T-helper 9 cell (primary cell): ENCODE data around the gene INPP1.
"Not testable (repeated sequence)": the region's sequence is repeated elsewhere in the genome, so short reads cannot be mapped to it uniquely, and the experiment has no call there.

Experiments used
- DNase-seq: peaks from one replicate; pipeline ENCODE4 v3.0.0-alpha.2; 2020

The INPP1 gene

DNA sequence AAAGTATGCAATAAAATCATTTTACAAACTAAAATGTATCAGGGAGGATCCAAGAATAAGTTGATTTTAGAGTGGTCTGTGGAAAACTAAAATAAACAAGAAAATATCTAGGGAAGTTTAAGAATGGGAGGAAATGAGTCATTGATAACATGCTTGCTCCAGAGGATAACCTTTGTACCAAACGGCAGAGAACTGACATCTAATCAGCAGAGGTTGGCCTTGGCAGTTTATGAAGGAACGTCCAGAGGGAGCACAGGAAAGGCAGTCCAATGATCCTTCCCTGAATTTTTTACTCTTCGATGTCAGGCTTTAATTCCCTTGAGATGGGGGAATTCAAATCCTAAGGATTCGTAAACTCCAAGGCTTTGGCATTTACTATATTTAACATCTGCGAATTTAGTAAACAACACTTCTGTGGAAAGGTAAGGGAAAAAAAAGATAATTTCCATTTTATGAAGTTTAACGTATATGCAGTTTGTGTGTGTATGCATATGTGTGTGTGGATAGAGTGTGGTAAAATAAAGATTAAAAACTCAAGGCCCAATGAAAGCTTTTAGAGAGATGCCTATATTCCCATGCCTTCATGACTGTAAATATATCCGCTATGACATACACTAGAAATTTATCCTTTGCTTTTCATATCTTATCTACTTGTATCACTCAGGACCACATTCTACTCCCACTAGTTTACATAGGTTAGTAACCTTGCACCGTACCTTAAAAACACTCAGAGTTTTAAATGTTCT, 8.7 kb upstream of the INPP1 start:
- DNase-seq = no peak

GRCh38 chr2:190335225-190335559, 8.2 kb upstream of the INPP1 start:
- DNase-seq = no peak

- DNase-seq = not testable (repeated sequence)
These were observed 7.8 kb upstream of the INPP1 start for GRCh38 chr2:190335584-190335983.

- DNase-seq = no peak
These were observed 7.0 kb upstream of the INPP1 start for GRCh38 chr2:190336420-190336819.

GRCh38 chr2:190338453-190338852, 4.9 kb upstream of the INPP1 start:
- no peak for DNase-seq

DNA sequence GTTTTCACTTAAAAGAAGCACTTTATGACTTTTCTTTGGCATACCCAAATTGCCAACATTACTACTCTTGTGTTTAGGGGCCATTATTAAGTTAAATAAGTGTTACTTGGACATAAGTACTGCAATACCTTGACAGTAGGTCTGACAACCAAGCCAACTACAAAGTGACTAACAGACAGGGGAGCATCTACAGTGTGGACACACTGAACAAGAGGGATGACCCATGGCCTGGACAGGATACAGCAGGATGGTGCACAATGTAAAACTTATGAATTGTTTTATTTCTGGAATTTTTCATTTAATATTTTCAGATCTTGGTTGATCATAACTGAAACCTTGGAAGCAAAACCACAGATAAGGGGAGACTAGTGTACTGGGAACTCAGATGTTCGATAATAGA, 4.0 kb upstream of the INPP1 start:
- DNase-seq = no peak

DNA sequence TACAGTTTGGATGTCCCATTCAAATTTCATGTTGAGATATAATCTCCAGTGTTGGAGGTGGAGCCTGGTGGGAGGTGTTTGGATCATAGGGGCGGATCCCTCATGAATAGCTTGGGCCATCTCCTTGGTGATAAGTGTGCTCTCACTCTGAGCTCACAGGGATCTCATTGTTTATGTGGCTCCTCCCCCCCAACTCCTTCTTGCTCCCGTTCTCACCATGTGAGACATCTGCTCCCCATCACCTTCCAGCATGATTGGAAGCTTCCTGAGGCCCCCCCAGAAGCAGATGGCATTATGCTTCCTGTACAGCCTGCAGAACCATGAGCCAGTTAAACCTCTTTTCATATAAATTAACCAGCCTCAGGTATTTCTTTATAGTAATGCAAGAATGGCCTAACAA, 3.0 kb upstream of the INPP1 start:
- no peak for DNase-seq

DNA sequence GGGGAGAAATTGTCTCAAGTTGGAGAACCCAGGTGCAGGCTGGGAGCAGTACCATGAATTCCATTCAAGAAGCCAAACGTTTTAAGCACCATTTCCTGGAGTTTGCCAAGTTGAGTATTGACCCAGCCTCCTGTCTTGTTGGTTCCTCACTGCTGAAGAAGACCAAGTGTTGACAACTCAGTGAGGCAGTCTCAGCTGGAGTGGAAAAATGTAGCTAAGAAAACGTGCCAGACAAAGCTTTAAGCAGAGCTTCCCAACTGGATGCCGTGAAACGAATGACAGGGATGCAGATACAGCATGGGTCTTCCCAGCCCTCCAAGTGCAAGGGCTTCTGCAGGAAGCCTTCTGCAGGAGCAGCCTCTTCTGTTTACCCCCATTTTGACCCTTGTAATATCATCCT, 778 bp upstream of the INPP1 start:
- DNase-seq = no peak

- no peak for DNase-seq
These were observed 277 bp upstream of the INPP1 start for GRCh38 chr2:190343089-190343535.

DNA sequence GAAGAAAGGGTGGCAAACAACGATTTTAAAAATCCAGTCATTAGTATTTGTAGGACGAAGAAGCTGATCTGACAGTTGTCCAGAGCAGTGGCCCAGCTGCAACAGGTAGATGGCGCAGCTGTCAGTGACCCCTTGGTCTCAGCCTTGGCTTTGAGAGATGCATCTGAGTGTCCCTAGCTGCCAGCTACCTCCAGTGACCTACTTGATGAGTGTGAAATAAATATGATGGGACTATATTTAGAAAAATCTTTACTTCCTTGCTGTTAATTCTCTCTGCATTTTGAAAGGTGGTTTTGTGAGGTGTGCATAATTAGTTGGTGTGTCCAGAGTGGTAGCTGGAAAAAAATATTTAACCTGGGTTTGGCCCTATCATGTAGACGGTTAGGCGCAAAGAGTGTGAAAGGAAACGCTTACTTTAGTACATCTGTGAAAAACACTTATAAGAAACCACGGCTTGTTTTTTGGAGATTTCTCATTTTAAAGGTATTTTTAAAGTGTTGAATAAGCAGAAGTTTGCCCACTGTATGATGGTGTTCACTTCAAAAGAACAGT, 963 bp downstream of the INPP1 start:
- DNase-seq = no peak

GRCh38 chr2:190350371-190350770, 7.0 kb downstream of the INPP1 start:
- no peak for DNase-seq

- DNase-seq = no peak
These were observed 8.6 kb downstream of the INPP1 start for GRCh38 chr2:190351955-190352354.

DNA sequence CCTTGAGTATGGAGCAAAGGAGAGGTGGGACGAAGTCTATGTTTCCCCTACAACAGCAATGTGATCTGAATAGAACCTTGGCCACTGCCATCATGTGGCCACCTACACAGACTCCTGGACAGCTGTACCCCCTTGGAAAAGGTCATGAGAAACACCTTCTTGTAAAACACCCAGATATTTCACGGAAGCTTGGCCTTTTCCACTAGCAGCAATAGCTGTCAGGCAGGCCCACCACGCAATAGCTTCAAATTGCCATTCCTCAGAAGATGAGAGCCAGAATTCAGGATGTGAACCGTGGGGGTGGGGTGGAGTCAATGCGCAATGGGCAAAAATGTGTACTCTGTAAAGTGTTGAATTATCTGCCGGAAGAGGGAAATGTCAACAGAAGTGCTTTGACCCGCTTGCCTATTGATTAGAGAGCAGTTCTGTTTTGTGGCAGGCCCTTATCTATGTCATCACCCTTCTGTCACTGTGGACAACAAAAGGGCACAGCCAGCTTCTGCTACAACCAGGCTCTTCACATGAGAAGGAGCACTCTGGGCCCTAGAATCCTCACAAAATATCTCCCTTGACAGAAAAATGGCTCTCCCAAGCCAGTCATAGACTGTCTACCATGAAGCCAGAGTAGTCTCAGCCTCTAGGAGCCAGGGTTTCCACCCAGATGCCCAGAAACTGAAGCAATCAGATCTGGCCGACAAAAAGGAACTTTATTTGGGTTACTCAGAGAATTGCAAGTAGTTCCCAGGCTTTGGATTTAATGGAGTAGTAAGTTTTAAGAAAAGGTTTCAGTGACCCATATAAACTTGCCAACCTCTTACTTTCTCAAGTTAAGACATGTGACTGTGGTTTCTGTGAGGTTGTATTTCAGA, 9.5 kb downstream of the INPP1 start:
- no peak for DNase-seq

- DNase-seq = no peak
These were observed 10.1 kb downstream of the INPP1 start for GRCh38 chr2:190353537-190353899.

DNA sequence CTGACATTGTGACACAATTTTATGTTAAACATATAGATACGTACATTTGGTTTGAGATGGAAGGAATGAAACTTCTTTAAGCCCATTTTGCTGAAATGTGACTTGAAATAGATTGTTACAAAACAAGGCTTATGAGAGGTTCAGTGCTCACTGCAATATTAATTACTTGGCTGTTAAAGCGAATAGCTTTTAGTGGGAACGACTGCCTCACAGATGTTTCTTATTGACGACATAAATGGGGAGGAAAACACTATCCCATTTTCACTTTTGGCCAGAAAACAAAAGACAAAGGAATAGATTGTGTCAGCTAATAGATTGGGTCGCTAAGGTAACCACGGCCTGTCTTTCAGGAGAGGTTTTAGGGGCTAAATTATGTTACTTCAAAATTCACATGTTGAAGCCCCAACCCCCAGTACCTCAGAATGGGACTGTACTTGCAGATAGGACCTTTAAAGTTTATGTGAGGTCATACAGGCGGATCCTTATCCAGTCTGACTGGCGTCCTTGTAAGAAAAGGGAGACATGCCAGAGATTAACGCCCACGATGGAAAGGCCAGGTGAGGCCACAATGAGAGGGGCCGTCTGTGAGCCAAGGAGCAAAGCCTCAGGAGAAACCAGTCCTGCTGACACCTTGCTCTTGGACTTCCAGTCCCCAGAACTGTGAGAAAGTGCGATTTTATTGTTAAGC, 10.8 kb downstream of the INPP1 start:
- no peak for DNase-seq

DNA sequence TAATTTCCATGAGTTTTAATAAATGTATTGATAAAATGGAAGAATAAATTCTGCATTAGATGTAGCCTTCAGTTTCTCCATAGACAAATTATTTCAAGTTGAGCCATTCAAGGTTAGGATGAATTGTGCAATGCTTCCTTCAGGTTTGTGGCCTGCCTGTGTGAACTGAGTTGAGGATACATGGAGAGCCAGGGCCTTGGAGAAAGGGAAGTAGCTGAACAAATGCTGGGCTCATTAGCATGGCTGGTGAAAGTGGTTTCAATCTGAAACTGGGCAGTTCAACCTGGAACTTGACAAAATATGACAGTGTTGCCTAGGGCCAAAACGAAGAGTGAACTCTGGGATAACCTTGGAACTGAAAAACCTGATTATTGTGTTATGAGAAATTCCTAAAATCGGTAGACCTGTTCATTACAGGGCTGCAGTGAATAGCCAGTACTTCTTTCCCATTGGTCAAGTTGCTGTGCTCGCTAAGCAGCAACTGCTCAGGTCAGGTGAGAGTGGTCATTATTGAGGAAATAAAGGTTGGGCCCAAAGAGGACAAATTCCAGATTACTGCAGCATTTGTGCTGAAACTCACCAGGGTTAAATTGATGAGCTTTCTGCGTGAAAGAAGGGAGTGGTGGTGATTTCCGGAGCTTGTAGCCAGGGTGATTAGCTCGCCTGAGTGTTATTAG, 12.7 kb downstream of the INPP1 start:
- DNase-seq = no peak

- DNase-seq = no peak
These were observed 14.2 kb downstream of the INPP1 start for GRCh38 chr2:190357600-190357999.

DNA sequence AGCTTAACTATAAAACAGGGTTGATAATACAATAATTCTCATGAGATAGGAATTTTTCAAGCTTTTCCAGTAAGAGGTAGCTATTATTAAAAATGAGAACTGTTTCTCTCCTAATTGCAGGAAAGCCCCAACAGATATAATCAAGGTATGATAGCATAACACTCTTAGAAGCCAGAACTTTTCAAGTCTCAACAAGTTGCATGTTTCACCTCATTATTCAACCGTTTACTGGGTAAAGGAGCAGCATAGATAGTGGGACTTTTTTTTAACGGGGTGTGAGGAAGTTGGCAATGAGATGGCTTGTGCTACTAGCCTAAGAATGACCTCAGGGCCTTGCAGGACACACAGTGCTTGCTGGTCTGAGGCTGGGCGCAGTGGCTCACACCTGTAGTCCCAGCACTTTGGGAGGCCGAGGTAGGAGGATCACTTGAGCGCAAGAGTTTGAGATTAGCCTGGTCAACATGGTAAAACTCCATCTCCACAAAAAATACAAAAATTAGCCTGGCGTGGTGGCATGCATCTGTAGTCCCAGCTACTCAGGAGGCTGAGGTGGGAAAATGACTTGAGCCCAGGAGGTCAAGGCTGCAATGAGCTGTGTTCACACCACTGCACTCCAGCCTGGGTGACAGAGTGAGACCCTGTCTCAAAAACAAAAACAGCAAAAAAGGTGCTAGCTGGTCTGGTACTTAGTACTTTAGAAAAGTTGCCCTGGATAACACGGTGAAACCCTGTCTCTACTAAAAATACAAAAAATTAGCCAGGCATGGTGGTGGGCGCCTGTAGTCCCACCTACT, 15.5 kb downstream of the INPP1 start:
- DNase-seq = not testable (repeated sequence)

DNA sequence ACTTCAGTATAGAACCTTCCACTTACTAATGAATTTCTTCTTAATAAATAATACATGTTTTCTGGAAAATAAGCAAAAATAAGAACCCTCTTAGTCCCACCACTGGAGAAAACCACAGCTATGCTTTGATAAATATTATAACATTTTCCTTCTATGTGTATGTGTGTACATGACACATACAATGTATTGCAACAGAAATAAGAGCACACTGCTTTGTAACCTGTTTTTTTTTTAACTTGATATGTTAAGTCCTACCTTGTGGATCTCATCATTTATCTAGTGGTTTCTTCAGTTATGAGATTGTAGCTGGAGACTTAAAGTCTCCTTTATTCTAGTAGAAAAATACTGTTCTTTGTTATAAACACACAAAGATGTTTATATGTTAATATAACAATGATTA, 17.2 kb downstream of the INPP1 start:
- no peak for DNase-seq

DNA sequence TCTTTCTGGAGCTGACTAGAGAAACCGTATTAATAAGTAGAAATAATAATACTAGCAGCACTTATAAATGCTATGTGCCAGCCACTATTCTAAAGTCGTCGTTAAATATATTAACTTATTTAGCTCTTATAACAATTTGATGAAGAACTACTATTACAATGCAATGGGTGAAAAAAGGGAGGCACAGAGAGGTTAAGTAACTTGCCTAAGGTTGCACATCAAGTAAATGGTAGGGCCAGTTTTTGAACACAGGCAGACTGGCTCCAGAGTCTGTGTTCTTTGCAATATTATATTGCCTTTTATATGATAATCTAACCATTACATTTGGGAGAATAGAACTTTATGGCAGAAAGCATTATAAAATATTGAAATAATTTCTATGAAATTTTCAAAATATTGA, 17.6 kb downstream of the INPP1 start:
- no peak for DNase-seq

GRCh38 chr2:190361572-190361971, 18.2 kb downstream of the INPP1 start:
- DNase-seq = no peak

GRCh38 chr2:190362894-190363293, 19.5 kb downstream of the INPP1 start:
- no peak for DNase-seq
